Liver (tissue), 9 donors: ENCODE results near the gene RFFL. TPM values are rescaled to one million over a fixed set of nuclear protein-coding genes. Genes with fewer than 3 reads are reported as not detected.

Experiments used
- DNase-seq: peaks from one replicate; pipeline ENCODE4 v3.0.0-alpha.2; 2017; ENCODE audit warnings: low spot score
- H3K27ac ChIP-seq, 2 donors: one replicate each; pipeline ENCODE4 v1.7.0; 2013; ENCODE audit warnings: inconsistent platforms in 2 of 2, low read length in 2 of 2, control low read depth in 1 of 2, low read depth in 1 of 2, mild to moderate bottlenecking in 1 of 2
- H3K27me3 ChIP-seq, 4 donors: one replicate each; pipeline versions ENCODE4 v1.6.1 to v1.7.0; 2013; ENCODE audit warnings: low read length in 3 of 4, inconsistent platforms in 1 of 4, mild to moderate bottlenecking in 1 of 4, moderate library complexity in 1 of 4; ENCODE audit not compliant: control insufficient read depth in 4 of 4, insufficient read depth in 4 of 4
- H3K36me3 ChIP-seq, 4 donors: one replicate each; pipeline versions ENCODE4 v1.6.1 to v1.7.0; 2013; ENCODE audit warnings: low read length in 3 of 4, mild to moderate bottlenecking in 3 of 4, low read depth in 1 of 4, moderate library complexity in 1 of 4; ENCODE audit not compliant: control insufficient read depth in 4 of 4, insufficient read depth in 3 of 4
- H3K4me1 ChIP-seq, 4 donors: one replicate each; pipeline versions ENCODE4 v1.6.1 to v1.7.0; 2013; ENCODE audit warnings: low read length in 3 of 4, mild to moderate bottlenecking in 3 of 4, moderate library complexity in 1 of 4; ENCODE audit not compliant: control insufficient read depth in 4 of 4, insufficient read depth in 4 of 4
- H3K4me3 ChIP-seq, 3 donors: one replicate each; pipeline versions ENCODE4 v1.6.1 to v1.7.0; 2013; ENCODE audit warnings: low read length in 3 of 3, control low read depth in 1 of 3, low read depth in 1 of 3, mild to moderate bottlenecking in 1 of 3
- H3K9ac ChIP-seq, 2 donors: one replicate each; pipeline ENCODE4 v1.7.0; 2013; ENCODE audit warnings: low read length in 2 of 2, mild to moderate bottlenecking in 2 of 2, moderate library complexity in 2 of 2, control low read depth in 1 of 2, low read depth in 1 of 2
- H3K9me3 ChIP-seq, 4 donors: one replicate each; pipeline versions ENCODE4 v1.6.1 to v1.7.0; 2013; ENCODE audit warnings: low read length in 3 of 4; ENCODE audit not compliant: control insufficient read depth in 4 of 4
- EGR1 ChIP-seq, 2 donors: IDR thresholded peaks; 2 replicates each; pipeline ENCODE4 v1.6.1; 2016 to 2018; ENCODE audit warnings: antibody characterized with exemption in 2 of 2, low read depth in 2 of 2
- FOXA2 ChIP-seq: IDR thresholded peaks from 2 replicates; pipeline ENCODE4 v1.6.1; 2016; ENCODE audit warnings: antibody characterized with exemption
- GABPA ChIP-seq, 2 donors: IDR thresholded peaks in 1 of 2; conservative IDR thresholded peaks in 1 of 2; 2 replicates each; pipeline ENCODE4 v1.6.1; 2016; ENCODE audit warnings: antibody characterized with exemption in 2 of 2, mild to moderate bottlenecking in 1 of 2, moderate library complexity in 1 of 2
- HNF4A ChIP-seq, 2 donors: conservative IDR thresholded peaks; 2 replicates each; pipeline ENCODE4 v1.6.1; 2016; ENCODE audit warnings: antibody characterized with exemption in 2 of 2, mild to moderate bottlenecking in 2 of 2
- HNF4G ChIP-seq: IDR thresholded peaks from 2 replicates; pipeline ENCODE4 v1.6.1; 2016; ENCODE audit warnings: antibody characterized with exemption
- JUND ChIP-seq, 2 donors: IDR thresholded peaks; 2 replicates each; pipeline ENCODE4 v1.6.1; 2016; ENCODE audit warnings: antibody characterized with exemption in 2 of 2
- NR2F2 ChIP-seq: IDR thresholded peaks from 2 replicates; pipeline ENCODE4 v1.6.1; 2016; ENCODE audit warnings: antibody characterized with exemption
- RAD21 ChIP-seq, 2 donors: IDR thresholded peaks; 2 replicates each; pipeline ENCODE4 v1.6.1; 2016; ENCODE audit warnings: antibody characterized with exemption in 2 of 2, mild to moderate bottlenecking in 2 of 2
- RXRA ChIP-seq, 2 donors: IDR thresholded peaks; 2 replicates each; pipeline ENCODE4 v1.6.1; 2017 to 2018; ENCODE audit warnings: antibody characterized with exemption in 2 of 2, mild to moderate bottlenecking in 1 of 2
- SP1 ChIP-seq: IDR thresholded peaks from 2 replicates; pipeline ENCODE4 v1.6.1; 2018; ENCODE audit warnings: antibody characterized with exemption, mild to moderate bottlenecking
- TAF1 ChIP-seq: conservative IDR thresholded peaks from 2 replicates; pipeline ENCODE4 v1.6.1; 2016; ENCODE audit warnings: antibody characterized with exemption, mild to moderate bottlenecking
- YY1 ChIP-seq: IDR thresholded peaks from 2 replicates; pipeline ENCODE4 v1.6.1; 2016; ENCODE audit warnings: antibody characterized with exemption, mild to moderate bottlenecking
- WGBS: extraction: QIAGEN DNeasy Blood & Tissue Kit; methylation state at CpG from one replicate; pipeline ENCODE4 v1.1.7; 2013; 5-methylcytosine and 5-hydroxymethylcytosine counted together
- polyA plus RNA-seq, 2 donors: library from polyadenylated mRNA; stranded (reverse) in 1 of 2; unstranded in 1 of 2; fragments of 200-250 nt in 1 of 2; fragments of >200 nt in 1 of 2; fragmentation: Nextera tagmentation in 1 of 2; extraction: Ambion mirVana in 1 of 2; gene quantifications; one replicate each; pipeline versions ENCODE4 v1.2.1 to v1.2.3, GENCODE V29; 2013 to 2015
- total RNA-seq, 2 donors: library from RNA; depleted of rRNA; stranded (reverse); fragments of >200 nt; gene quantifications; one replicate each; pipeline ENCODE4 v1.2.3, GENCODE V29; 2014
- TF ChIP-seq, protein P1 (sequence below): IDR thresholded peaks from 2 replicates; pipeline ENCODE4 v1.6.1; 2016; ENCODE audit warnings: antibody characterized with exemption, mild to moderate bottlenecking
- TF ChIP-seq, protein P2 (sequence below): IDR thresholded peaks from 2 replicates; pipeline ENCODE4 v1.6.1; 2016; ENCODE audit warnings: antibody characterized with exemption
- TF ChIP-seq, protein P3 (sequence below): IDR thresholded peaks from 2 replicates; pipeline ENCODE4 v1.6.1; 2016; ENCODE audit warnings: antibody characterized with exemption
- TF ChIP-seq, protein P4 (sequence below): fragments of 150-350 bp; IDR thresholded peaks from 2 replicates; pipeline ENCODE4 v1.5.1; 2017; ENCODE audit warnings: improper control_type of control experiment, low read depth, low read length; ENCODE audit not compliant: missing input control
- TF ChIP-seq, protein P5 (sequence below): IDR thresholded peaks from 2 replicates; pipeline ENCODE4 v1.6.1; 2016; ENCODE audit warnings: antibody characterized with exemption
- donor health status: healthy.
- donor health status: healthy.
- donor health status: healthy.
- donor health status: healthy.
- donor health status: healthy.

RFFL gene
- total and polyA plus RNA-seq, 4 donors, result 15.9 to 28.0 (median 22.0) TPM

DNA sequence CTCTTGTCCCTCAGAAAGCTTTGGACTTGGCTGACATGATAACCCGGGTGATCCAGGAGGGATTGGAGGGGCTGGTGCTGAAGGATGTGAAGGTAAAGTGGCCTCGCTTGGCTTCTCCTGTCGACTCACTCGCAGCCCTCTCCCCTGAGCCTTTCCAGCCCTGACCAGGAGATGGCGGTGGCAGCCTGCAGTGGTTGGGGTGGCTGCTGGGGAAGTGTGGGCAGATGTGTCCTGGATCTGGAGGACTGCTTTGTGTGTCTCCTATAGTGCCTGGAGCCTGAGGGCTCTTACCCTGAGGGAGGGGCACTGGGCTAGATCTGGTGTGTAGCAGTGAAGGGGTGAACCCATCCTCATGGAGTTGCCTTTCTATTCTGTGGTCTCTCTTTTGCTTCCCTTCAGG is 65.3 kb downstream of the RFFL start:
- DNase-seq, result peak; percentile 81
- Histone ChIP-seq H3K9me3 (no peaks in the 10 kb centered on the region), H3K36me3 (peaks cover 0 to 32% (median 18%) of the 10 kb centered on the region in 4 donors), H3K27me3 (no peaks in the 10 kb centered on the region), H3K27ac (no peak overlapping the region), H3K4me1 (no peaks in the 10 kb centered on the region), H3K4me3 (no peak overlapping the region), H3K9ac (no peak overlapping the region)
- 28% methylated on average over 5 of the region's 5 CpGs for WGBS
- TF ChIP-seq GABPA (IDR thresholded peaks at IDR 0.05 in 1 of 2, conservative IDR thresholded peaks at IDR 0.05 in 1 of 2), result no peak
- TF ChIP-seq TAF1, result no peak
- TF ChIP-seq RAD21 (IDR thresholded peaks at IDR 0.05), result peak; percentile 99
- TF ChIP-seq, protein P1, sequence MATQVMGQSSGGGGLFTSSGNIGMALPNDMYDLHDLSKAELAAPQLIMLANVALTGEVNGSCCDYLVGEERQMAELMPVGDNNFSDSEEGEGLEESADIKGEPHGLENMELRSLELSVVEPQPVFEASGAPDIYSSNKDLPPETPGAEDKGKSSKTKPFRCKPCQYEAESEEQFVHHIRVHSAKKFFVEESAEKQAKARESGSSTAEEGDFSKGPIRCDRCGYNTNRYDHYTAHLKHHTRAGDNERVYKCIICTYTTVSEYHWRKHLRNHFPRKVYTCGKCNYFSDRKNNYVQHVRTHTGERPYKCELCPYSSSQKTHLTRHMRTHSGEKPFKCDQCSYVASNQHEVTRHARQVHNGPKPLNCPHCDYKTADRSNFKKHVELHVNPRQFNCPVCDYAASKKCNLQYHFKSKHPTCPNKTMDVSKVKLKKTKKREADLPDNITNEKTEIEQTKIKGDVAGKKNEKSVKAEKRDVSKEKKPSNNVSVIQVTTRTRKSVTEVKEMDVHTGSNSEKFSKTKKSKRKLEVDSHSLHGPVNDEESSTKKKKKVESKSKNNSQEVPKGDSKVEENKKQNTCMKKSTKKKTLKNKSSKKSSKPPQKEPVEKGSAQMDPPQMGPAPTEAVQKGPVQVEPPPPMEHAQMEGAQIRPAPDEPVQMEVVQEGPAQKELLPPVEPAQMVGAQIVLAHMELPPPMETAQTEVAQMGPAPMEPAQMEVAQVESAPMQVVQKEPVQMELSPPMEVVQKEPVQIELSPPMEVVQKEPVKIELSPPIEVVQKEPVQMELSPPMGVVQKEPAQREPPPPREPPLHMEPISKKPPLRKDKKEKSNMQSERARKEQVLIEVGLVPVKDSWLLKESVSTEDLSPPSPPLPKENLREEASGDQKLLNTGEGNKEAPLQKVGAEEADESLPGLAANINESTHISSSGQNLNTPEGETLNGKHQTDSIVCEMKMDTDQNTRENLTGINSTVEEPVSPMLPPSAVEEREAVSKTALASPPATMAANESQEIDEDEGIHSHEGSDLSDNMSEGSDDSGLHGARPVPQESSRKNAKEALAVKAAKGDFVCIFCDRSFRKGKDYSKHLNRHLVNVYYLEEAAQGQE, result no peak
- TF ChIP-seq SP1, result no peak
- TF ChIP-seq, protein P2, sequence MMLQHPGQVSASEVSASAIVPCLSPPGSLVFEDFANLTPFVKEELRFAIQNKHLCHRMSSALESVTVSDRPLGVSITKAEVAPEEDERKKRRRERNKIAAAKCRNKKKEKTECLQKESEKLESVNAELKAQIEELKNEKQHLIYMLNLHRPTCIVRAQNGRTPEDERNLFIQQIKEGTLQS, result no peak
- TF ChIP-seq RXRA (IDR thresholded peaks at IDR 0.05), result no peak
- TF ChIP-seq, protein P3, sequence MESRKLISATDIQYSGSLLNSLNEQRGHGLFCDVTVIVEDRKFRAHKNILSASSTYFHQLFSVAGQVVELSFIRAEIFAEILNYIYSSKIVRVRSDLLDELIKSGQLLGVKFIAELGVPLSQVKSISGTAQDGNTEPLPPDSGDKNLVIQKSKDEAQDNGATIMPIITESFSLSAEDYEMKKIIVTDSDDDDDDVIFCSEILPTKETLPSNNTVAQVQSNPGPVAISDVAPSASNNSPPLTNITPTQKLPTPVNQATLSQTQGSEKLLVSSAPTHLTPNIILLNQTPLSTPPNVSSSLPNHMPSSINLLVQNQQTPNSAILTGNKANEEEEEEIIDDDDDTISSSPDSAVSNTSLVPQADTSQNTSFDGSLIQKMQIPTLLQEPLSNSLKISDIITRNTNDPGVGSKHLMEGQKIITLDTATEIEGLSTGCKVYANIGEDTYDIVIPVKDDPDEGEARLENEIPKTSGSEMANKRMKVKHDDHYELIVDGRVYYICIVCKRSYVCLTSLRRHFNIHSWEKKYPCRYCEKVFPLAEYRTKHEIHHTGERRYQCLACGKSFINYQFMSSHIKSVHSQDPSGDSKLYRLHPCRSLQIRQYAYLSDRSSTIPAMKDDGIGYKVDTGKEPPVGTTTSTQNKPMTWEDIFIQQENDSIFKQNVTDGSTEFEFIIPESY, result no peak
- TF ChIP-seq FOXA2, result no peak
- TF ChIP-seq HNF4A (conservative IDR thresholded peaks at IDR 0.05), result no peak
- TF ChIP-seq, protein P4, sequence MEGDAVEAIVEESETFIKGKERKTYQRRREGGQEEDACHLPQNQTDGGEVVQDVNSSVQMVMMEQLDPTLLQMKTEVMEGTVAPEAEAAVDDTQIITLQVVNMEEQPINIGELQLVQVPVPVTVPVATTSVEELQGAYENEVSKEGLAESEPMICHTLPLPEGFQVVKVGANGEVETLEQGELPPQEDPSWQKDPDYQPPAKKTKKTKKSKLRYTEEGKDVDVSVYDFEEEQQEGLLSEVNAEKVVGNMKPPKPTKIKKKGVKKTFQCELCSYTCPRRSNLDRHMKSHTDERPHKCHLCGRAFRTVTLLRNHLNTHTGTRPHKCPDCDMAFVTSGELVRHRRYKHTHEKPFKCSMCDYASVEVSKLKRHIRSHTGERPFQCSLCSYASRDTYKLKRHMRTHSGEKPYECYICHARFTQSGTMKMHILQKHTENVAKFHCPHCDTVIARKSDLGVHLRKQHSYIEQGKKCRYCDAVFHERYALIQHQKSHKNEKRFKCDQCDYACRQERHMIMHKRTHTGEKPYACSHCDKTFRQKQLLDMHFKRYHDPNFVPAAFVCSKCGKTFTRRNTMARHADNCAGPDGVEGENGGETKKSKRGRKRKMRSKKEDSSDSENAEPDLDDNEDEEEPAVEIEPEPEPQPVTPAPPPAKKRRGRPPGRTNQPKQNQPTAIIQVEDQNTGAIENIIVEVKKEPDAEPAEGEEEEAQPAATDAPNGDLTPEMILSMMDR, result peak; percentile 91
- no peak for TF ChIP-seq EGR1 (IDR thresholded peaks at IDR 0.05; ENCODE audit: low read depth in 2 of 2)
- no peak for TF ChIP-seq NR2F2
- TF ChIP-seq JUND (IDR thresholded peaks at IDR 0.05), result no peak
- TF ChIP-seq, protein P5, sequence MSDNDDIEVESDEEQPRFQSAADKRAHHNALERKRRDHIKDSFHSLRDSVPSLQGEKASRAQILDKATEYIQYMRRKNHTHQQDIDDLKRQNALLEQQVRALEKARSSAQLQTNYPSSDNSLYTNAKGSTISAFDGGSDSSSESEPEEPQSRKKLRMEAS, result no peak

DNA sequence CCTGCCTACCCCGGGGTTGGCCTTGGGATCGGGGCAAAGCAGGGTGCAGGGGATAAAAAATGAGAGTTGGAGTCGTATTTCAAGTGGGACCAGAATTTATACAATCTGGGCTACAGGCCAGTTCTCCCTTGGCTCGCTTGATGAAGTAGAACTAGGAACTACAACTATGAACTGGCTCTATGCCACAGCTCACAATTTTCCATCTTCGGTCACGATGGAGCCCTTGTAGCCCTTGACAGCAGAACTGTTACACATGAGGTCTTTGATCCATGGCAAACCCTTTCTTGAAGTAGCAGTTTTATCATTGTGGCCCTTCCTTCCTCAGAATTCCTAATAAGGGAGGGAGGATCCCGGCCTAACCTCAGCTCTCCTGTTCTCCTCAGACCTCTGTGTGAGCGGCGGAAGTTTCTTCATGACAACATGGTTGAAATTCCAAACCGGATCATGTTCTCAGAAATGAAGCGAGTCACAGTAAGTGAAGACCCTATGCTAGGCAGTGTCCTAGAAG is 66.1 kb downstream of the RFFL start:
- no peak for DNase-seq
- no peak overlapping the region for H3K9ac ChIP-seq
- H3K4me1 ChIP-seq, result no peaks in the 10 kb centered on the region
- no peak overlapping the region for H3K4me3 ChIP-seq
- H3K27ac ChIP-seq, result no peak overlapping the region
- H3K36me3 ChIP-seq, result peaks cover 0 to 37% (median 22%) of the 10 kb centered on the region in 4 donors
- 73% methylated on average over 11 of the region's 11 CpGs for WGBS
- H3K9me3 ChIP-seq, result no peaks in the 10 kb centered on the region
- peak; percentile 47 for TF ChIP-seq NR2F2
- no peak for TF ChIP-seq YY1
- TF ChIP-seq, protein P3, result no peak
- no peak for TF ChIP-seq HNF4G
- TF ChIP-seq SP1, result no peak
- no peak for TF ChIP-seq EGR1 (IDR thresholded peaks at IDR 0.05; ENCODE audit: low read depth in 2 of 2)
- peak in 1 of 2 donors; percentile 21 for TF ChIP-seq RXRA (IDR thresholded peaks at IDR 0.05)
- no peaks in the 10 kb centered on the region for H3K27me3 ChIP-seq
